Right lobe of liver (tissue), 4 donors: ENCODE measurements around the gene GXYLT2.

Source experiments
- CTCF ChIP-seq, 4 donors: fragments of 200-600 bp in 3 of 4; fragments of 450-650 bp in 1 of 4; IDR thresholded peaks; one replicate each; pipeline versions ENCODE4 v1.5.1 to v1.8.0; 2016 to 2022; ENCODE audit warnings: antibody characterized with exemption in 4 of 4, mild to moderate bottlenecking in 2 of 4
- POLR2A ChIP-seq: fragments of 450-650 bp; IDR thresholded peaks from one replicate; pipeline ENCODE4 v1.6.1; 2017; ENCODE audit warnings: antibody characterized with exemption, mild to moderate bottlenecking
- donor health status: DM: no; HTN: no; CAD: no.
- donor health status: DM: no; HTN: no; CAD: no.
- donor health status: DM: no; HTN: yes; CAD: no.

- TF ChIP-seq CTCF (IDR thresholded peaks at IDR 0.05) (no peak), POLR2A (no peak)
Measured at GRCh38 chr3:72941245-72941644, 53.4 kb downstream of the GXYLT2 start.
